ENCODE results near the gene PLEKHF1. TPM values are rescaled to one million over a fixed set of nuclear protein-coding genes. Genes with fewer than 3 reads are reported as not detected.
"Not testable (repeated sequence)": the region's sequence is repeated elsewhere in the genome, so short reads cannot be mapped to it uniquely, and the experiment has no call there.

PLEKHF1 gene
- total and polyA plus RNA-seq, 8 donors, result 2.1 to 9.3 (median 4.4) TPM

GRCh38 chr19:29706635-29707034 is 41.4 kb downstream of the PLEKHF1 start:
- Histone ChIP-seq H3K4me3 (no peak overlapping the region), H3K36me3 (peaks cover 0 to 25% (median 0%) of the 10 kb centered on the region in 3 donors), H3K27me3 (no peaks in the 10 kb centered on the region), H3K4me1 (no peaks in the 10 kb centered on the region), H3K27ac (no peak overlapping the region), H3K9me3 (no peaks in the 10 kb centered on the region)
- intact Hi-C loops (cut with DNase I), result no loop called here
- DNase-seq (no peak), FAIRE-seq (no peak), ATAC-seq (no peak)
- no peak for TF ChIP-seq CTCF (IDR thresholded peaks at IDR 0.05)
- WGBS, 2 donors, result 74 to 83% methylated on average over 6 of the region's 6 CpGs

DNA sequence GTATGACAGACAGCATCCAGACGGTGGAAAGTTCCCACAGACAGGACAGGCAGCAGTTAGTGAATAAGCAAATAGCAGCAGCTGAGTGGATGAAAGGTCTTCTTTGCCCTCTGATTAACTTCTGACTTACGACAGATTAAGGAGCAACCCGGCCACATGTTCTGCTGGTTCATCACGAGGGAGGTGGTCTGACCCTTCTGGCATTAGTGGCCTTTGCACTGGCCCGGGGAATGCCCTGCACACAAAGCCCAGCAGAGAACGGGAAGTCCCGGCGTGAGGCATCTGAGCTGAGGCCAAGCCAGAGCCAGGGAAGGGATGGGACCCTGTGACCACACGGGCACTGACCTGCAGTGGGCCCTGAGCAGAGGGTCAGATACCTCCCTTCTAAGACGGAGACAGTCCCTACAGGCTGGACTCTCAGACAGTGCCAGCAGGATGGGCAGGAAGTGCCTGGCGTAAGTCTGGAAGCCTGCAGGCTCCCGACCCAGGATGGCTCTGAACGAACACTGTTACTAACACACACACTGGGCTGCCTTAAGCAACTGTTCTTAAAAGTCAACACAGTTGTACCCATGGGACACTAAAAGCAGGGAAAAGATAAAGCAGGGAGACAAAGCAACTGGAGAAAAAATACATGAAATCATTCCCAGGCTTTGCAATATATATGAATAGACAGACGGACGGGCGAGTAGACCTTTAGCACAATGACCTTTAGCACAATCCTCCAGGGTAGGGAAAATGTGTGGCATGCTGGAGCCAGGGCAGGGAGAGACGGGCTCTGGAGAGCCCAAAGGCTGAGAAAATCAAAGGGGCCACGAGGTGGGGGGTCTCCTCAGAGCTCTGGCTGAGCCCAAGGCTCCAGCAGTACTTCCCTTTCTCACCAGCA is 43.5 kb downstream of the PLEKHF1 start:
- H3K4me3 ChIP-seq, result no peak overlapping the region
- no peaks in the 10 kb centered on the region for H3K9me3 ChIP-seq
- intact Hi-C loops (cut with DNase I), result no loop called here
- no peak overlapping the region for H3K27ac ChIP-seq
- FAIRE-seq (no peak), DNase-seq (no peak), ATAC-seq (peak in 2 of 4 donors; percentile 18 to 57)
- no peaks in the 10 kb centered on the region for H3K27me3 ChIP-seq
- H3K36me3 ChIP-seq, result peaks cover 0 to 18% (median 0%) of the 10 kb centered on the region in 3 donors
- WGBS, 2 donors, result 84 to 85% methylated on average over 18 of the region's 18 CpGs
- TF ChIP-seq CTCF (IDR thresholded peaks at IDR 0.05), result no peak
- H3K4me1 ChIP-seq, result peaks cover 0 to 7% (median 3%) of the 10 kb centered on the region in 3 donors

DNA sequence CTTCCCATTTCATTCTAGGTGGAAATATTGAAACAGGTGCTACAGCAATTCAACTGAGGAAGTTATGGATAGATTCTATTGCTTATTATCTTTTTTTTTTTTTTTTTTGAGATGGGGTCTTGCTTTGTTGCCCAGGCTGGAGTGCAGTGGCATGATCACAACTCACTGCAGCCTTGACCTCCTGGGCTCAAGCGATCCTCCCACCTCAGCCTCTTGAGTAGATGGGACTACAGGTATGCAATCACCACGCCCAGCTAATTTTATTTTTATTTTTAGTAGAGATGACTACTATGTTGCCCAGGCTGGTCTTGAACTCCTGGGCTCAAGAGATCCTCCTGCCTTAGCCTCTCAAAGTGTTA is 44.2 kb downstream of the PLEKHF1 start:
- ATAC-seq; DNase-seq; FAIRE-seq; intact Hi-C loops (cut with DNase I); H3K27me3 ChIP-seq; H3K27ac ChIP-seq; H3K4me3 ChIP-seq; H3K9me3 ChIP-seq: not testable (repeated sequence)
- Histone ChIP-seq H3K36me3 (peaks cover 0 to 18% (median 0%) of the 10 kb centered on the region in 3 donors), H3K4me1 (peaks cover 0 to 11% (median 6%) of the 10 kb centered on the region in 3 donors)
- 95% methylated on average over 2 of the region's 2 CpGs for WGBS, 2 donors

GRCh38 chr19:29711584-29712132 is 46.4 kb downstream of the PLEKHF1 start:
- no peaks in the 10 kb centered on the region for H3K27me3 ChIP-seq
- peaks cover 0 to 10% (median 0%) of the 10 kb centered on the region in 3 donors for H3K36me3 ChIP-seq
- no peak for TF ChIP-seq CTCF (IDR thresholded peaks at IDR 0.05)
- no peak overlapping the region for H3K27ac ChIP-seq
- intact Hi-C loops (cut with DNase I), result no loop called here
- 39 to 46% methylated on average over 6 of the region's 6 CpGs for WGBS, 2 donors
- peaks cover 7 to 18% (median 12%) of the 10 kb centered on the region in 3 donors for H3K4me1 ChIP-seq
- no peak for FAIRE-seq
- DNase-seq, result no peak
- no peak for ATAC-seq
- no peaks in the 10 kb centered on the region for H3K9me3 ChIP-seq
- no peak overlapping the region for H3K4me3 ChIP-seq

DNA sequence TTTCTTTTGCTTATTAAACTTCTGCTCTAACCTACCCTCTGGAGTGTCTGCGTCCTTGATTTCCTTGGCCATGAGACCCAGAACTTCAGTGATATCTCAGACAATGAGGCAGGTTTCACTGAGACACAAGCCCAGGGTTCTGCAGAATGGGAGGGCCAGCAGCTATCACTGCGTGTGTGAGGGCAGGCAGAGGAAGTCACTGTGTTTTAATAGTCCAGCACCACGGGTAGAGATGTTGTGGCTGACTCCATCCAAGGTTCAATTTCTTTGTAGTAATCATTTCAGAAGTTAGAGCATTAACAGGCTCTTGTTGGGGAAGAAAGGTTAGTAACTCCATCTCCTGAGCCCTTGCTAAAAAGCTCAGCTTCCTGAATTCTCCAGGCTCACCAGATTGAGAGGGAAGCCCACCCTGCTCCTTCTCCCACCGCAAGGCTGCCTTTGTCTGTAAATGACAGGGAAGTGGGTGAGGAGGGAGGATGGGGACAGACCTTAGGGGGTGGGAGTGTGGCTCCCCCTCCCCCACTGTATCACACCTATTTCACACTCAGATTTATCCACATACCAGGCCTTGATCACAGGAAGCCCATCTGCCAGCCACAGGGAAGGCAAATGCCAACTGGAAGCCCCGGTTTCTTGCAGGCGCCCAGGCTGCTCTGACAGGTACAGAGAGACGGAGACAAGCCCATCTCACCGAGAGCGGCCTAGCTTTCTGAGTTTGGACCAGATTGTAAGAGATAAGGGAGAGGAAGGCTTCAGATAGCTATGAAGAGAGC is 47.7 kb downstream of the PLEKHF1 start:
- no peak overlapping the region for H3K27ac ChIP-seq
- WGBS, 2 donors, result 71 to 73% methylated on average over 9 of the region's 9 CpGs
- intact Hi-C loops (cut with DNase I), result no loop called here

More for the DNA sequence above, 47.7 kb downstream of the PLEKHF1 start:
- H3K36me3 ChIP-seq, result no peaks in the 10 kb centered on the region
- H3K9me3 ChIP-seq, result no peaks in the 10 kb centered on the region
- H3K27me3 ChIP-seq, result no peaks in the 10 kb centered on the region
- no peak overlapping the region for H3K4me3 ChIP-seq
- no peak for DNase-seq
- no peak for ATAC-seq
- H3K4me1 ChIP-seq, result peaks cover 7 to 18% (median 12%) of the 10 kb centered on the region in 3 donors
- no peak for TF ChIP-seq CTCF (IDR thresholded peaks at IDR 0.05)
- no peak for FAIRE-seq

Measured in pancreas (tissue), 10 donors.